Karpas-422 (cell line): ENCODE results near the gene DHX35. TPM values are rescaled to one million over a fixed set of nuclear protein-coding genes. Genes with fewer than 3 reads are reported as not detected.

Experiments
- DNase-seq: peaks from one replicate; pipeline ENCODE4 v3.0.0-alpha.2; 2015
- H2AFZ ChIP-seq: fragments of 200-600 bp; sonication (generic); 2 replicates; pipeline ENCODE4 v1.6.1; 2014; ENCODE audit warnings: antibody characterized with exemption, low read length, mixed read lengths
- H3K27ac ChIP-seq: fragments of 200-600 bp; sonication (generic); 2 replicates; pipeline ENCODE4 v1.5.1; 2014; ENCODE audit warnings: mild to moderate bottlenecking, low read length, moderate library complexity
- H3K27me3 ChIP-seq: fragments of 200-600 bp; sonication (generic); 2 replicates; pipeline ENCODE4 v1.6.1; 2014; ENCODE audit warnings: low read length, mixed read lengths
- H3K36me3 ChIP-seq: fragments of 200-600 bp; sonication (generic); 2 replicates; pipeline ENCODE4 v1.6.1; 2014; ENCODE audit warnings: low read length, mixed read lengths; ENCODE audit not compliant: insufficient read depth
- H3K4me1 ChIP-seq: fragments of 200-600 bp; sonication (generic); 2 replicates; pipeline ENCODE4 v1.6.1; 2014; ENCODE audit warnings: mild to moderate bottlenecking, low read length, mixed read lengths
- H3K4me2 ChIP-seq: fragments of 200-600 bp; sonication (generic); 2 replicates; pipeline ENCODE4 v1.6.1; 2014; ENCODE audit warnings: low read length, low read depth, mild to moderate bottlenecking; ENCODE audit not compliant: poor library complexity, severe bottlenecking
- H3K4me3 ChIP-seq: fragments of 200-600 bp; sonication (generic); 2 replicates; pipeline ENCODE4 v1.5.1; 2014; ENCODE audit warnings: mild to moderate bottlenecking, antibody characterized with exemption, low read length, mixed read lengths
- H3K79me2 ChIP-seq: fragments of 200-600 bp; sonication (generic); 2 replicates; pipeline ENCODE4 v1.6.1; 2014; ENCODE audit warnings: mild to moderate bottlenecking, low read length, mixed read lengths
- H3K9ac ChIP-seq: fragments of 200-600 bp; sonication (generic); 2 replicates; pipeline ENCODE4 v1.6.0; 2014; ENCODE audit warnings: low read length
- H3K9me2 ChIP-seq: fragments of 200-600 bp; sonication (generic), shearing (Covaris generic); replicated peaks from 2 replicates; pipeline ENCODE4 v1.6.0; 2014; ENCODE audit warnings: mild to moderate bottlenecking, low read length, moderate library complexity; ENCODE audit not compliant: insufficient read depth
- H3K9me3 ChIP-seq: fragments of 300-700, 200-600 bp; sonication (generic); 2 replicates; pipeline ENCODE4 v1.6.1; 2014; ENCODE audit warnings: low read length, mixed read lengths
- H4K20me1 ChIP-seq: fragments of 200-600 bp; sonication (generic); 2 replicates; pipeline ENCODE4 v1.6.1; 2014; ENCODE audit warnings: mild to moderate bottlenecking, antibody characterized with exemption, low read length, low read depth; ENCODE audit not compliant: insufficient read depth
- small RNA-seq: library from RNA; depleted of rRNA; stranded (forward); fragments of <200 nt; gene quantifications from one replicate; pipeline ENCODE3, GENCODE V24; 2014
- total RNA-seq: library from RNA; depleted of rRNA; stranded (reverse); fragments of >200 nt; shearing (Covaris generic); gene quantifications from 2 replicates; pipeline ENCODE4 v1.2.3, GENCODE V29; 2014; ENCODE audit warnings: low replicate concordance; rRNA removed

Gene DHX35
- total RNA-seq, 1 experiment from 2014 or later, result 19.0 TPM

DNA sequence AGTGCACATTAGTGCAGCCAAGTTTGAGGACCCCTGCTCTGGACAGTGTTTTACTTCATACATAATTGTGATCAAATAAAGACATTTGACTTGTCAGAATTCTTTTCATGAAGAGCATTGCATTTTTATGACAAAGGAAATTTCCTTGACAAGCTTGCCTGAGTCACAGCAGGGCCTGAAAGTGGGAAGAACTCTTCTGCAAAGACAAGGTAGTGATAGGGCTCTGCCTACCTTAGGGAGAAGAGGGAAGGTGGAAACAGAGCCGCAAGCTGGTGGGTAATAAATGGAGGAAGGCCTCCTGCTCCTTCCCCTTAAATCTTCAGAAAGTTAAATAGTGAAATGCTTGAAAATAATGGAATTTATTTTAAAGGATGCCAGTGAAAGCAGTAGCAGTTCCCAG lies 118.2 kb downstream of the DHX35 start:
- no peaks in the 10 kb centered on the region for H3K4me1 ChIP-seq
- H4K20me1 ChIP-seq, result peaks cover 4% of the 10 kb centered on the region; the same call in 1 of the 2 replicates
- no peak for DNase-seq

DNA sequence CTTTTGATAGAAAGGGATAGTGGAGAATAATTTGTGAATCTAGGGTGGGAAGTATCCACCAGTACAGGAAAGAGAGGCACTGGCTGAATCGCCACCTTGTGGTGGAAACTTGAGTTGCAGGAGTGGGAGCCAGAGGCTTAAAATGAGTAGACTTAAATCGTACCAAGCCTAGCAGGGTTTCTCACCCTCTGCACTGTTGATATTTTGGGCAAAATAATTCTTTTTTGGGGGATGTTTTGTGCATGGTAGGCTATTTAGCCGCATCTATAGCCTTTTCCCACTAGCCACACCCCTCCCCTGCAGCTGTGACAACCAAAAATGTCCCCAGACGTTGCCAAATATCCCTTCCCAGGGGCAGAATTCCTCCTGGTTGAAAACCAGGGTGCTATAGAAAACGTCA lies 119.1 kb downstream of the DHX35 start:
- Histone ChIP-seq H3K27ac (no peak overlapping the region), H3K27me3 (no peaks in the 10 kb centered on the region), H4K20me1 (peaks cover 4% of the 10 kb centered on the region; the same call in 1 of the 2 replicates), H2AFZ (no peak overlapping the region), H3K9me3 (no peaks in the 10 kb centered on the region), H3K36me3 (no peaks in the 10 kb centered on the region), H3K9ac (no peak overlapping the region), H3K4me1 (no peaks in the 10 kb centered on the region), H3K79me2 (no peaks in the 10 kb centered on the region), H3K4me2 (no peak overlapping the region), H3K4me3 (no peak overlapping the region), H3K9me2 (no peaks in the 10 kb centered on the region)
- peak; percentile 92 for DNase-seq

More for the DNA sequence above, 118.2 kb downstream of the DHX35 start:
- Histone ChIP-seq H3K36me3 (no peaks in the 10 kb centered on the region), H3K4me3 (no peak overlapping the region), H3K27ac (no peak overlapping the region), H3K27me3 (no peaks in the 10 kb centered on the region), H3K9me2 (no peaks in the 10 kb centered on the region), H2AFZ (no peak overlapping the region), H3K9ac (no peak overlapping the region), H3K4me2 (no peak overlapping the region), H3K79me2 (no peaks in the 10 kb centered on the region), H3K9me3 (no peaks in the 10 kb centered on the region)

DNA sequence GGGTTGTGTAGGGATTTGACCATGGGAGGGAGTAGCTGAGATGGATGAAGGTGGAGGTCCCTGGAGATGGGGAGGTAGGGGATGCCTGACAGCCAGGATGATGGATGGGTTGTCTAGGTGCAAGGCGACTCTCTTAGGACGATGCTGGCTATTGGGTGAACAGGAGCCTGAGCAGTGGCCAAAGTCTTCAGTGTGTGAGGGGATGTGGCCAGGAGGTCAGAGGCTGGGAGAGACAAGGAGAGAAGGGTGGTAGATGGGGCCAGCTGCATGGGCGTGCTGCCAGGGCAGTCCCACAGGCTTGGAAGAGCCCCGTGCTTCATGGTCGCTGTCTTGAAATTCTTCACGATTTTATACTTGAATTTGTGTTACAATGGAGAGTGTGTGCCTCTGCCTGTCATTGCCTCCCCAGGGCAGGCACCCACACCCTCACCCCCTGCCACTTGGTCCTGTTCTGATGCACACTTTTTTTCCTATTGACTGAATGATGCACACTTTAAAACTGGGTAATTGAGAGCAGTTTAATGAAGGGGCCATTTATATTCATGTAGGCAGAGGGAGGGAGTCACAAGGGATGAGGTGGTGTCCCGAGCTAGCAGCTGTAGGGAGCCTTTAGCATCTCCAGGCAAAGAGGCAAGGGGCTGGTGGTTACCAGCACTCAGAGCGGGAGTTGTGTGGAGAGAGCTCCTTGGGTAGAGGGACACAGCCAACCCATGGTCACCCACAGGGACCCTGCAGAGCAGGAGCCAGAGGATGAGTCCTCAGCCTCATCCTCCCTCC lies 120.7 kb downstream of the DHX35 start:
- H3K4me1 ChIP-seq, result no peaks in the 10 kb centered on the region
- no peaks in the 10 kb centered on the region for H3K79me2 ChIP-seq
- no peak overlapping the region for H3K27ac ChIP-seq
- no peak overlapping the region for H3K4me3 ChIP-seq
- no peak for DNase-seq
- no peaks in the 10 kb centered on the region for H3K9me3 ChIP-seq
- H3K9me2 ChIP-seq, result no peaks in the 10 kb centered on the region
- no peaks in the 10 kb centered on the region for H3K36me3 ChIP-seq
- no peak overlapping the region for H3K9ac ChIP-seq
- H3K4me2 ChIP-seq, result no peak overlapping the region
- H3K27me3 ChIP-seq, result no peaks in the 10 kb centered on the region
- no peak overlapping the region for H2AFZ ChIP-seq
- peaks cover 4% of the 10 kb centered on the region; the same call in 1 of the 2 replicates for H4K20me1 ChIP-seq

DNA sequence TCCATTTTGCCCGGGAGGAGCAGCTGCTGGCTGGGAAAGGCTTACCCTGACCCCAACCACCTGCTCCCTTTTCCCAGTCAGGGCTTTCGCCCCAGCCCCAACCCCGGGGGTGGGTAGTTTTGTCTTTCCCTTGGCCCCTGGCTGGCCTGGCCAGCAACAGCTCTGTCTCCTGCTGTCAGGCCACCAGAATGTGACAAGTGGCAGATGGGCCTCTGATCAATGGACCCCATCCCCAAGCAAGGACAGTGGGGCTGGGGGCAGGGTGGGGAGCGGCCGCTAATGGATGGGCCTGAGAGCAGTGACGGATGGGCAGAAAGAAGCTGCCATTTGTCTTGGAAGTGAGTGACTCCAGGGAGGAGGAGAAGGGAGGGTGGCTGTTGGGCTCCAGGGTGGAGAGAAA lies 121.6 kb downstream of the DHX35 start:
- H3K79me2 ChIP-seq, result no peaks in the 10 kb centered on the region
- no peak for DNase-seq
- no peaks in the 10 kb centered on the region for H3K36me3 ChIP-seq
- H3K4me2 ChIP-seq, result no peak overlapping the region
- H3K4me3 ChIP-seq, result no peak overlapping the region
- no peaks in the 10 kb centered on the region for H3K9me2 ChIP-seq
- no peaks in the 10 kb centered on the region for H3K4me1 ChIP-seq
- no peaks in the 10 kb centered on the region for H3K9me3 ChIP-seq
- H3K27ac ChIP-seq, result no peak overlapping the region
- no peak overlapping the region for H3K9ac ChIP-seq
- H4K20me1 ChIP-seq, result peaks cover 4% of the 10 kb centered on the region; the same call in 1 of the 2 replicates
- no peaks in the 10 kb centered on the region for H3K27me3 ChIP-seq
- H2AFZ ChIP-seq, result no peak overlapping the region

DNA sequence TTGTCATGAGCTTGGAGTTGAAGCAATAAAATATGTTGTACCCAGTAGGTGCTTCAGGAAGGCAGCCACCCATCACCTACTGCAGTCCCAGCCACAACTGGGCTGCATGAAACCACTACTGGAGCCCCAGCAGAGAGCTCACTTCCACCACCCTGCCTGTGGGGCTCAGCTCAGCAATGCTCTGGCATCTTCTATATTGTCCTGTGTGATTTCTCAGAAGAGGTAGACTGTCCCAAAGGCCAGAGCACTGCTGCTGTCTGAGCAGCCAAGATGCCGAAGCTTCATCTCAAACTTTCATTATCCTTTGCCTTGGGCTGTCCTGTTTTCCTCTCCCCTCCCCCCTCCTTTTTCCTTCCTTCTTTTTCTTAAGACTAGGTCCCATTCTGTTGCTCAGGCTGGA lies 126.9 kb downstream of the DHX35 start:
- H3K27me3 ChIP-seq, result no peaks in the 10 kb centered on the region
- no peak overlapping the region for H3K4me2 ChIP-seq
- no peaks in the 10 kb centered on the region for H3K9me2 ChIP-seq
- DNase-seq, result no peak
- H2AFZ ChIP-seq, result no peak overlapping the region
- H3K9ac ChIP-seq, result no peak overlapping the region
- H3K4me3 ChIP-seq, result no peak overlapping the region
- H3K36me3 ChIP-seq, result no peaks in the 10 kb centered on the region
- H3K79me2 ChIP-seq, result no peaks in the 10 kb centered on the region
- H3K27ac ChIP-seq, result no peak overlapping the region
- peaks cover 2% of the 10 kb centered on the region; the same call in 1 of the 2 replicates for H4K20me1 ChIP-seq
- H3K4me1 ChIP-seq, result no peaks in the 10 kb centered on the region
- no peaks in the 10 kb centered on the region for H3K9me3 ChIP-seq

Small RNA genes within 50 kb of the gene (small RNA-seq; reads per million reads assigned to genes)
- not detected for gene AL023803.1

Other genes with a start within 250 kb of the DHX35 start
- gene SLC32A1, start 237.9 kb upstream of the DHX35 start, total RNA-seq, result not detected in 2 replicates
- 4.5 and 10.6 TPM in 2 replicates for gene ACTR5, start 213.9 kb upstream of the DHX35 start, total RNA-seq
- gene PPP1R16B, start 156.6 kb upstream of the DHX35 start, total RNA-seq, result 0.04 and 0.15 TPM in 2 replicates
- gene FAM83D, start 35.9 kb upstream of the DHX35 start, total RNA-seq, result 14.4 and 21.8 TPM in 2 replicates